NCI-H128 (cell line): ENCODE data around the gene RERG.
"Not testable (repeated sequence)": the region's sequence is repeated elsewhere in the genome, so short reads cannot be mapped to it uniquely, and the experiment has no call there.

ENCODE experiments used
- DNase-seq: peaks from one replicate; lab custom pipeline; 2025; ENCODE audit not compliant: unreplicated experiment; lab: John Stamatoyannopoulos, UW

Gene RERG, protein sequence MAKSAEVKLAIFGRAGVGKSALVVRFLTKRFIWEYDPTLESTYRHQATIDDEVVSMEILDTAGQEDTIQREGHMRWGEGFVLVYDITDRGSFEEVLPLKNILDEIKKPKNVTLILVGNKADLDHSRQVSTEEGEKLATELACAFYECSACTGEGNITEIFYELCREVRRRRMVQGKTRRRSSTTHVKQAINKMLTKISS

DNA sequence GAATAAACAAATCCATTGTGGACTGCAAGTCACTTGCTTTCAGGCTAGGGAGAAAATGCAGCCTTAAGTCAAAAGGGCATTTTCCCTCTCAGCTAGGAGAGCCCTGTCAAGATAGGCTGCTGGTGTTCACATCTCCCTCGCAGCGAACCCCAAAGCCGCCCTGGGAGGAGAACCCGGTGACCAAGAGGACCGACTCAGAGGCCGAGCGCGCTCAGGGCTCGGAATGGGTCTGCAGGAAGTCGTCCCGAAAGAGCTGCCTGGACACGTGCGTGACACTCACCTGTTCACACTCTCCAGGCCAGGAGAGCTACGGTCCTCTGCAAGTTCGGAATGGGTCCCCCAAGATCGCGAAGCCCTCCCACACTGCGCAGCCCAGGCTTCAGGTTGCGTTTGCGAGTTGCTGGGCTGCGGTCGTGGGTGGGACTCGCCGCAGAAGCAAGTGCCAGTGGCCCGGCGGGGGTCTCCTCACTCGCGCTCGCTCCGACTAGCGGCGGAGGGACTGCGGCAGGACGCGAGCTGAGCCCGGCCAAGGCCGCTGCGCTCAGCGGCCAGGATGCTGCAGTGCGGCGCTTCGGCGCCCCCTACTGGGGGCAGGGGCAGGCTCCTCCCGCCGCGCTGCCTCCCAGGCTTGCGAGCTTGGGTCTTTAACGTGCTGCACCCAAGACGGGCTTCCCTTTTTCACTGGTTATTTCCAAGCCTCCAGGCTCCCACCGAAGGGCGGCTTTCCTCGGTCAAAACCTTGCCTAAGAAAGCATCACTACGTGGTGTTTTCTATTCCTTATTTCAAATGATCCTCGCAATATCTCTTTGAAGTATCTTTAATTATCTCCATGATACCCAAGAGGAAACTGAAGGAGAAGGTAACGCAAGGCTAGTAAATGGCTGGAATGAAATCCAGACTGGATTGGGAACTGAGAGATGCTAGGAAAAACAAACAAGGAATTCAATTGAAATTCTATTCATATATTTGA is at the start of gene RERG:
Gene RERG (minus strand): TSS at position 503 of the 971 bp plus-strand sequence. CDS start 3,928 bp downstream, outside the sequence.
- DNase-seq: peak; percentile 76

DNA sequence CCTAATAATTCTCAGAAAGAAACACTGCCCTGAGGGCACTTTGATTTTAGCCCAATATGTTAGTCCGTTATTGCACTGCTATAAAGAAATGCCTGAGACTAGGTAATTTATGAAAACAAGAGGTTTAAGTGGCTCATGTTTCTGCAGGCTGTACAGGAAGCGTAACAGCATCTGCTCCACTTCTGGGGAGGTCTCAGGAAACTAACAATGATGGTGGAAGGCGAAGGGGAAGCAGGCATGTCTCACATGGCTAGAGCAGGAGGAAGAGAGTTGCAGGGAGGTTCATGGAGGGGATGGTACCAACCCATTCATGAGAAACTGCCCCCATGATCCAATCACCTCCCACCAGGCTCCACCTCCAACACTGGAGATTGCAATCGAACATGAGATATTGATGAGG is 49.4 kb upstream of the RERG start:
- DNase-seq: no peak

DNA sequence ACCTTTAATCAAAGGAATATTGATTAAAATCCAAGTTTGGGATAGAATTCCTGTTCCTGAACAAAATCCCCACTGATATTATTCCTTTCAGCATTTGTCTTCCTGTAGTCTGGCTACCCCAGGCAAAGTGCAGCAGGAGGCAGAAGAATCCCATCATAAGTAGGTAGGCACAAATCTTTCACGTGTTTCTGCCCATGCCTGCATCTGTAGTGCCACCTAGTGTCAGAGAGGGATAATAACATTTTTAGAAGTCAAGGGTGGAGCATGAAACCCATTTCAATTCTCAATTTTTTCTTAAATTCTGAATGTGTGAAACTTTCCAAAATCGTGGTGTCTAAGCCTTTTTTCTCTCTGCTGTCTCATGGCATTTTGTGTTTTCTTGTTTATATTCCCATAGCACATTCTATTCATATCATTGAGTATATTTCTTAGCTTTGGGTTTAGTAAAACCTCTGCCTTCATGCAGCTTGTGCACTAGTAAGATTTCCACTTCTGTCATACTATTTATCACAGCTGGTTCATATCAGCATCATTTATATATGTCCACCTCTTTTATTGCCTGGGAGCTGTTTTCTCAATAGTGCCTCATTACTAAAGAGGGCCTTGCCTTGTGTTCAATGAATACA is 47.8 kb upstream of the RERG start:
- DNase-seq: peak; percentile 58

DNA sequence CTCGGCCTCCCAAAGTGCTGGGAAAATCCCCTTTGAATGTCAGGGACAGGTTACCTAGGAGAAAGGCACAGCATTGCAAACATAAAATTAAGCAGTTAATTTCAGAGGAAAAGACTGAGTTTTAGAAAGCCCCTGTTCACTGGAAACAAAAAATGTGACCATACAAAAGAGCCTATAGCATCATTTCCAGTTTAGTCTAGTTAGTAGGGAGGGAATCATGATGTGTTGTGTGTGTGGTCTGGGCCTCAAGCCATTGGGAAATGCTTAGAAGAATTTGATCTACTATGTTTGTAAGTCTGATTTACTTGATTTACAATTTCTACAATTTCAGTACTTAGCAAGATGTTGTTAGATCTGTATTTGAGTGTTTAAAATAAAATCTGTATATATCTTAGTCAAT is 47.1 kb upstream of the RERG start:
- DNase-seq: no peak

DNA sequence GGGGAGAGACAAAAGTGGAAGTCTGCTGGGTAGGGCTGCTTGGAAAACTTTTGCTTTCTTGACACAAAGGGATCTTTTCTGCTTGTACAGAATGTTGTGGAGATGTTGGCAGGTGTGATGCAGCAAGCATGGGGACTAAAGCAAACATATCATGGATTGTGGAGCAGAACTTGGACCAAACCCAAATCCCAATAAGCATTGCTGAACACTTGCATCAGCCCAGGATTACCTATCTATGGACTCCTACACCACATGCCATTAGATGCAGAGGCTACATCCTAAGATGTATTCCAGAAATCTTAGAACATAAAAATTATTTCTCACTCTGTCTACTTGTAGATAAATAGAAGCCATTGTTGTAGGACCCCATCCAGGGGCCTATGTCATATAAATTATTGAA is 44.7 kb upstream of the RERG start:
- no peak for DNase-seq

DNA sequence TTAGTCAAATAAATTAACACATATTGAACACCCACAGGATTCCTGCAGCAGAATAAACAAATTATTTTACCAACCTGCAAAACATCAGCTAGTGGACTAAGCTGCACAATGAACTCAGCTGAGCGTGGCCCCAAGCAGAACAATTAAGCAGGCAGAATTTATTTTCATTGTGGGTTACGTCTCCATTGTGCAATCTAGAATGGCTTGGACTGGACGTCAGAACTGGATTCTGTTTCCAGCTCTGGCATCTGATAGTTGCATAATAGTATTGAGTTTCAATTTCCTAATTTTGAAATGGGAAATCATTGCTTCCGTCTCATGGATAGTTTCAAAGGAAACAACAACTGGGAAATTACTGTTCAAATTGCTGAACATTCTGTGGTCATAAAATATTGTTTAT is 35.5 kb upstream of the RERG start:
- DNase-seq: no peak

DNA sequence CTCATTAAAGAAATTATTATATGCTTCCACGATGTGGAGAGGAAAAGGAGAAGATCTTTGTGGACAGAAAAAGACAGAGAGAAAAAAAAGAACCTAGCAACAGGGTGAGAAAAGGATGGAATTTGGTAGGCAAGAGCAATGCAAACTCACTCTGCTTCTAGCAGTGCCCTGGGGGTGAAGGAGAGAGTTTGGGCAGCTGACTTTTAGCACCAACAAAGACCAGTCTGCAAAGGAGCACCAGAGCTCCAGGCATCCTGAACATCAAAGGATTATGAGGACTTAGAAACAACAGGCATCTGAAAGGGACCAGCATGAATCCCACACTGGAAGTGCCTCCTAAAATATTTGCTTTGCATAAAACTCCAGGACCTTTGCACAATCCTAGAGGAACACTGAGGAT is 32.8 kb upstream of the RERG start:
- no peak for DNase-seq

DNA sequence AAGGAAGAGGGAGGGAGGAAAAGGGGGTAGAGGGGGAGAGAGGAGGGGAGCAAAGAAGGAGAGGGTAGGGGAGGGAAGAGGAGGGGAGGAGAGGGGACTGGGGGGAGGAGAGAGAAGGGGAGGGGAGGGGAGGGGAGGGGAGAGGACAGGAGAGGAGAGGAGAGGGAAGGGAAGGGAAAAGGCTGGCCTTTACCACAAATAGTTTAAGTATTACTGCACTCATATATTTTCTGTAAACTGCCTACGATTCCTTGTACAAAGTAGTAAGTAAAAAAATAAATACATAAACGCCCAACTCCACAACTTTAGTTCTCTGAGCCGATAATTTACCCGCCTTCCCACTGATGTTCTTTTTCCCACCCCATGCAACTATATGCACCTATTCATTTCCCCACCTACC is 23.7 kb upstream of the RERG start:
- DNase-seq: no peak

DNA sequence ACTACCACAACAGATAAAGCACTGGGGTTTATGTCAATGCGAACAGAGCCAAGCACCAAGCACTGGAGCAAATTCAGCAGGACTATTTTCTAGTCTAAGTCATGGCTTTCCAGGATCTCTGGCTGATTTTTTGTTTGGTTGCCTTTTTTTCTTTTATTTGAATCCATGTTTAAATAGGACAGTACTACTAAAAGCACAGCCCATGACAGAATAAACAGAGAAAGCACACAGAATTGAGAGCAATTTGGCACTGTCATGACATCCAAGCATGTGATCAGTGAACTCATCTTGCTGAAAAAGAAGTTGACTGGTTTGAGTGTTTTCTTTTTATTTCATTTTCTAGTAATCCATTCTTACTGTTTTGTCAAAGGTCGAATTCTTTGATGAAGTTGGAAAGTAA is 23.1 kb upstream of the RERG start:
- DNase-seq: no peak

DNA sequence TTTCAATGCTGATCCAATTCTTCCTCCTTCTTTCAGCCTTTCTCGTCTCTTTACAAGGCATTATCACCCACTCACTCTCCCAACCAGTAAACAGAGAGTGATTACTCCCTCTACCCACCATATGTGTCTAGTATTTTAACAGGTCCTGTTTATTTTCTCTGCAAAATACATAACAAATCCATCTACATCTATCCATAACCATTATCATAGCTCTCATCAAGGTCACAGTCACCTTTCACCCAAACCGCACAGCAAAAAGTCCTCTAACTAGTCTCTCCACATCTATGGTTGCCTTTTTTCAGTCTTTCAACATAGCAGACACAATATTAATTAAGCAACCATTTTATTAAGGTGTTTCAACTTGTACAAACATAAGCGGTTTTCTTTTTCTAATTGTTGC is 21.9 kb upstream of the RERG start:
- no peak for DNase-seq

DNA sequence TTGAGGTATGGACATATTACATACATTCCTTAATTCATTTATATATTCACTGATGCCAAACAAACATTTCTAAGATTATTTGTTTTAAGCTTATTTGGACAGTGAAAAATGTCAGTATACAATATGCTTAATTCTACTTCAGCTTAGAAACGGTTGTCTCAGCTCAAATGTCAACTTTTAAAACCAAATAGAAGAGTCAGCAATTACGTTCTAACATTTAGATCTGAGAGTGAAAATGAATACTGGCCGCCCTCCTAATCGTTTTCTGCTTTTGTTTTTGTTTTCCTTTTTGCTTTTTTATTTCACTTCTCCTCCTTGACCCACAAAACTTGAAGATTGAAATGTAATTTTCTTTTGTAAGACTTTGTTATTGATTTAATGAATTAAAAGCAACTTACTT is 19.7 kb upstream of the RERG start:
- no peak for DNase-seq

DNA sequence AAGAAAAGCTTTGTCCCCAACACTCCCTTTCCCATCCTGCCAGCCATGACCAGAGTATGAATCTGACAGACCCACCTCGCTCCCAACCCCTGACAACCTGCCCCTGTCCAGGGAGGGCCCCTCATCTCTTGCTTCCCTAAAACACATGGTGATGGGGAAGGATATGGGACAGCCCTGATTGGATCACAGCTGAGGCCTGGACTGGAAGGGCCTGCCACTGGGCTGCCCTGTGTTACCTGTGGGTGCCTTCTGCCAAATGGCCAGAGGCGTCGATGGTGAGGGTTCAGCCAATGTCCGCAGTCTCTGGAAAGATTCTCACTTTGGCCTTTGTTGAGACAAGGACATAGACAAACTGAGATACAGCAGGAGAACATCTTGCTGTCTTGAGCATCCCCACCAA is 13.3 kb upstream of the RERG start:
- DNase-seq: no peak

DNA sequence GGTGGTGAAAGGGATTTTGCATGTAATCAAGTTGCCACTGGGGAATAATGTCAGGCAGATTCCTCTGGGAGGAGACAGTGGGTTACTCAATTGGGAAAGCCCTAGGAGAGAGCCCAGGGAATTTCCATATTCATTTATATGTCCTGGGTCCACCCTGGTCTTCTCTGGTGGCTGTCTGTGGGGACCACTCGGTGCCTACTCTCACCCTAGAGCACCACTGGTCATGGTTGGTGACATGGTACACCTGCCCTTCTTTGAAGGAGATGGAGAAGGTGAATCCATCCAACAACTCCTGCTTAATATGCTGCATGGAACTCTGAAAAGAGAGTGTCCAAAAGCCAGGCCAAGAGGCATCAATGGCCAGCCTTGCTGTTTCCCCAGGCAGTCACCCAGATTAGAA is 12.8 kb upstream of the RERG start:
- DNase-seq: no peak

DNA sequence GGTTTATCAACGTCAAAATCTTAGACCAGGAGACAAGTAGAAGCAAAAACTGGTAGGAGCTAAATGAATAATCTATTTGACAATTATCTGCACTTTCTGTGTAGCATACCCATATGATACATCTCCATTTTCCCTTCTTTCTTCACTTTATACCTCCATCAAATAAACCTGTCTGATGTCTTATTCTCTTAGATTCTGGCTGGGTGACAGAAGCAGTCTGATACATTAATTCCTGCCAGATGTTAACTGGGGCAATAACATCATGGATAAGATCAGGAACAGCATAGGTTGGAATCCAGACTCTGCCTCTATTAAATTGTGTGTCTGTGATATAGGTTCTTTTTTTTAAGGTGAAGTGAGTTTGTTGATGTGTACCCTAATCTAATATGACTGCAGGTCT is 11.7 kb upstream of the RERG start:
- DNase-seq: no peak

DNA sequence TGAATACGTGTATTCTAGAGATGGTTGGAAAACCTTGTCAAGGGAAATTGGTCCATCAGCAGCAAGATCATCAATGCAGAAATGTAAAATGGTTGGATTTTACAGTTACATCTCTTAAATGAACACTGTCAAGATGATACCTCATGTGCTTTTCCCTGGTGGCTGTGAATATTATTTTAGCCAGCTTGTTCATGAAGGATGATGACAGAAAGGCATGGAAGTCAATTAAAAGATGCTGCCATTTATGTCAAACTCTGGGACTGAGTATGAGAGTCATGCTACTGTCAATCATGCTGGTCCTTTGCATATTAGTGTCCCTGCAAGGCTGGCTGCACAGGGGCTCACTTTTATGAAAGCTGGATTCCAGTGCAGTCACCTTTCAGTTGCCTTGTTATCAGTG is 10.3 kb upstream of the RERG start:
- DNase-seq: no peak

DNA sequence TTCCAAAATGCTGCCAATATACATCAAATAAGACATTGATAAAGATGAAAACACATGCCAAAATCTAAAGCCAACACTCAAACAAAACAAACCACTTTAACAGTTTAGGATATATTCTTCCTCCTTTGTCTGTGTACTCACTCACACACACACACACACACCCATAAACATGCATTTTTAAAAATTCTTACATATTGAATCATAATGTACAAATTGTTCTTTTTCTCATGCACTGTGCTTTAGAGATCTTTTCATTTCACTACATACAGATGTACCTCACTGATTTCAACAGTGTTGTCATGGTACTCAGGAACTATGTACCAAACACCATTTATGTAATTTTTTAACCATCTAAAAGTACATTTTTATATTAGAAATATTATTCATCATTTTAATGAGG is 9.5 kb upstream of the RERG start:
- no peak for DNase-seq

DNA sequence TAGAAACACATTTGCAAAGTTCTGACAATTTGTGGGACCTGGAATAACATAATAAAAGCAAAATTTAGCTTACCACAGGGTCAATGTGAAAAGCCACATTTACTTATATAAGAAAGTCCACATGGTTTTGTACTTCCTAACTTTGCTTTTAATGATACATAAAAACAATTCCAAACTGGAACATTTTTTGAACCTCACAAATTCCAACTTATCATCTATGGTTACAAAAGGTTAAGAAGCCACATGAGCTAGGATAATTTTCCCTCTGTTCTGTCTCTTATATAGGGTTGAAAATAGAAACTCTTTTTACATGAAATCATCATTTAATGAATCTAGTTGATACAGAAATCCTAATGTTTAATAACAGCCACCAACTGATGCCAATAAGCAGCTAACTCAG is 8.9 kb upstream of the RERG start:
- no peak for DNase-seq

DNA sequence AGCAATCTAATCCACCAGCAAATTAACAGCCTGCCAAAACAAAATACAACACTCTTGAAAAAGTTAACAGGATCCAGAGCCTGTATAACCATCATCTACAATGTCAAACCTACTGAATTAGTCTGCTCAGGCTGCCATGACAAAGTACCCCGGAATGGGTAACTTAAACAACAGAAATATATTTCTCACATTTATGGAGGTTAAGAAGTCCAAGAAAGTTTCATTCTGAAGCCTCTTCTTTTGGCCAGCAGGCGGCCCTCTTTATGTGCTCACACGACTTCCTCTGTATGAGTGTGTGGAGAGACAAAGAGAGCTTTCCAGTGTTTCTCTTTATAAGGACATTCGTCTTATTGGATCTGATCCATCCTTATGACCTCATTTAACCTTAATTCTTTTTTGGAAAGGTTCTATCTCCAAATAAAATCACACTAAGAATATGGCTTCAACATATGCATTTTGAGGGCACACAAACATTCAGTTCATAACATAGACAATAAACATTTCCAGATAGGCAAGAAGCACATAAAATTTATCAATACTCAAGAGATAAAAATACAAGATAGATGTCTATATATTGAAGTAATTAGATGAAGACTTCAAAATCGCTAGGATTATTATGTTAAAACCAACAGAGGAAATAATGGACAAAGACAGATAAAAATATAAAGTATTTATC is 5.9 kb upstream of the RERG start:
- no peak for DNase-seq

DNA sequence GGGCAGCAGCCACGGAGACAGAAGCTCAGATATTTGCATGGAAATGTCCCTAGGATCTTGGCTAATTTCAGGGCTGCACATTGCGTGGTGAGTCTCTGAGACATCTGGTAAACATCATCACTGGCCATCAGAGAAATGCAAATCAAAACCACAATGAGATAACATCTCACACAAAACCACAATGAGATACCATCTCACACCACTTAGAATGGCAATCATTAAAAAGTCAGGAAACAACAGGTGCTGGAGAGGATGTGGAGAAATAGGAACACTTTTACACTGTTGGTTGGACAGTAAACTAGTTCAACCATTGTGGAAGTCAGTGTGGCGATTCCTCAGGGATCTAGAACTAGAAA is 4.6 kb upstream of the RERG start:
- DNase-seq: not testable (repeated sequence)

DNA sequence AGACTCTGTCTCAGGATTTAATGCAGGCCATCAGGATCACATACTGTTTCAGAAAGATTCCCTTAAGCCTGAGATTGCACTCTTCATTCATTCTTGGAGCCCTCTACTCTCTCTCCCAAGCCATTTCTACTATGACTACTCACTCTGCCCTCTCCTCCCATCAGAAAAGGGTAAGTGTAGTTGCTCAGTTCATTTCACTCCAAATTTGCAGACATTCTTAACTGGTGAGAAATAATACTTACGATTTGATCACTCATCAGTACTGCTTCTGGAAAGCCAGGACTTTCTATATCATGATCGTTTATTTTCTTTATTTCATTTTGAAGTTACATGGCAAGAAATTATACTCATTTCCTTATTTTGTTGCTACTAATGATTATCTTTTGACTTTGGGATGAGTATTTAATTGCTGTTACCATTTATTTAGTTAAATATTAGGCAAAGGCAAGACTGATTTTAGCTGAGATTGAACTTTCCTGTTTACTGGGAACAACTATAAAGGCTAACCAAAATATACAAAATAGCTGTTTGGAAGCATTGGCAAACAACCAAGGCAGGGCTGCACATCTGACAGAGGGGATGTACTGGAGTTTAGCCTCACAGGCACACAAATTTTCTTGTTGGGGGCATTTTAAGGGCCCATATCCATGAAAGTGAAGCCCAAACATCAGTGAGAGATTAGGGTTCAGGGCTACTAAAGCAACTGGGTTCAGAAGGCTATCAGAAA is 4.1 kb upstream of the RERG start:
- no peak for DNase-seq

DNA sequence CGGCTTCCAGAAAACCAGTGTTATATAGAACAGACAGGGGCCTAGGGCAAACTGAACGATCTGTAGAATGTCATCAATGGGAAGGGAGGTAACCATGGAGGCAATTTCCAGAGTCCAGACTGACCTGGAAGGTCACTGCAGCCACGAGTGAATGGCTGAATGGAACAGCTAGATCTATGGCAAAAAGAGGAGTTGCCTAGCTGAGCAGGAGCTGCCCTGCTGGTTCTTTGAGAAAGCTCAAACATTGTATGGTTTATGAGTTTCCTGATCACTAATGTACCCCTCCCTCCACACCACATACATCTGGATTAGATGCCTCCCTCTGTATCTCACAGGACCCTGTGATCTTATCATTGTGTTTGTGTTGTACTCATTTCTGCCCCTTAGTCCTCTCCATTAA is 1.0 kb upstream of the RERG start:
- DNase-seq: no peak
